ENCODE results near the gene ZNF41. TPM values are rescaled to one million over a fixed set of nuclear protein-coding genes. Genes with fewer than 3 reads are reported as not detected.

ZNF41 gene
- total and polyA plus RNA-seq, 2 experiments from 2014 or later: 2.0 to 6.3 TPM

DNA sequence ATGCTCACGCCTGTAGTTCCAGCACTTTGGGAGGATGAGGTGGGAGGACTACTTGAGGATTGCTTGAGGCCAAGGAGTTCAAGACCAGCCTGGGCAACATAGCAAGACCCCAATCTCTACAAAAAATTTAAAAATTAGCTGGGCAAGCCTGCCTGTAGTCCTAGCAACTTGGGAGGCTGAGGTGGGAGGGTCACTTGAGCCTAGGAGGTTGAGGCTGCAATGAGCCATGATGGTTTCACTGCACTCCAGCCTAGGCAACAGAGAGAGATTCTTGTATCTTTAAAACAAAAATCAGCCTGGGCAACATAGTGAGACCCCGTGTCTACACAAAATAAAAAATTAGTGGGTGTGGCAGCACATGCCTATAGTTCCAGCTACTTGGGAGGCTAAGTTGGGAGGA lies 1.9 kb downstream of the ZNF41 start (continued):
- TF ChIP-seq, protein P1, sequence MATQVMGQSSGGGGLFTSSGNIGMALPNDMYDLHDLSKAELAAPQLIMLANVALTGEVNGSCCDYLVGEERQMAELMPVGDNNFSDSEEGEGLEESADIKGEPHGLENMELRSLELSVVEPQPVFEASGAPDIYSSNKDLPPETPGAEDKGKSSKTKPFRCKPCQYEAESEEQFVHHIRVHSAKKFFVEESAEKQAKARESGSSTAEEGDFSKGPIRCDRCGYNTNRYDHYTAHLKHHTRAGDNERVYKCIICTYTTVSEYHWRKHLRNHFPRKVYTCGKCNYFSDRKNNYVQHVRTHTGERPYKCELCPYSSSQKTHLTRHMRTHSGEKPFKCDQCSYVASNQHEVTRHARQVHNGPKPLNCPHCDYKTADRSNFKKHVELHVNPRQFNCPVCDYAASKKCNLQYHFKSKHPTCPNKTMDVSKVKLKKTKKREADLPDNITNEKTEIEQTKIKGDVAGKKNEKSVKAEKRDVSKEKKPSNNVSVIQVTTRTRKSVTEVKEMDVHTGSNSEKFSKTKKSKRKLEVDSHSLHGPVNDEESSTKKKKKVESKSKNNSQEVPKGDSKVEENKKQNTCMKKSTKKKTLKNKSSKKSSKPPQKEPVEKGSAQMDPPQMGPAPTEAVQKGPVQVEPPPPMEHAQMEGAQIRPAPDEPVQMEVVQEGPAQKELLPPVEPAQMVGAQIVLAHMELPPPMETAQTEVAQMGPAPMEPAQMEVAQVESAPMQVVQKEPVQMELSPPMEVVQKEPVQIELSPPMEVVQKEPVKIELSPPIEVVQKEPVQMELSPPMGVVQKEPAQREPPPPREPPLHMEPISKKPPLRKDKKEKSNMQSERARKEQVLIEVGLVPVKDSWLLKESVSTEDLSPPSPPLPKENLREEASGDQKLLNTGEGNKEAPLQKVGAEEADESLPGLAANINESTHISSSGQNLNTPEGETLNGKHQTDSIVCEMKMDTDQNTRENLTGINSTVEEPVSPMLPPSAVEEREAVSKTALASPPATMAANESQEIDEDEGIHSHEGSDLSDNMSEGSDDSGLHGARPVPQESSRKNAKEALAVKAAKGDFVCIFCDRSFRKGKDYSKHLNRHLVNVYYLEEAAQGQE (IDR thresholded peaks at IDR 0.05; ENCODE audit: unreplicated experiment): no peak
- no peak for TF ChIP-seq EZH2phosphoT487 (IDR thresholded peaks at IDR 0.05; ENCODE audit: unreplicated experiment)
- no peak for TF ChIP-seq JUNB (IDR thresholded peaks at IDR 0.05; ENCODE audit: unreplicated experiment)
- no peak for TF ChIP-seq ZNF331 (CRISPR knock-in tag; IDR thresholded peaks at IDR 0.05; ENCODE audit: low read depth)
- TF ChIP-seq ETS1 (IDR thresholded peaks at IDR 0.05): no peak

DNA sequence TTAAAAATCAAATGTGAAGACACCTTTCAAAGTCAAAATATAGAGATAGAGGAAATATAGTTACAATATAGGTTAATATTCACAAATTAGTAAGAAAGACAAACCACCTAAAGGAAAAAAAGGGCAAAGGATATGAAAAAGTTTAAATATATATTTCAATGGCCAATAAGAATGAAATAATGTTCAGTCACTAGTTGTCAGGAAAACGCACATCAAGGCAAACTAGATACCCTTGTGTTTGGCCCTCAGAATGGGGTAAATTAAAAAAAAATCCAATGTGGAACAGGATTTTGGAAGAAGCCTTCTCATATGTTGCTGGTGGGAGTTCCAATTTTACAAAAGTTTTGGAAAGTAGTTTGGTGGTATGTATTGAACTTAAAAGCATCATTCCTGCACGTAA lies 2.4 kb downstream of the ZNF41 start:
- no peak overlapping the region for H3K4me3 ChIP-seq
- no peaks in the 10 kb centered on the region for H3K27me3 Mint-ChIP-seq (ENCODE audit: insufficient read depth, low read depth, poor library complexity)
- H3K36me3 ChIP-seq (ENCODE audit: insufficient read depth): no peaks in the 10 kb centered on the region
- H3K4me2 ChIP-seq: no peak overlapping the region
- no peak overlapping the region for H2AFZ ChIP-seq
- H3K36me3 Mint-ChIP-seq (ENCODE audit: low read depth): no peaks in the 10 kb centered on the region
- H3K4me1 ChIP-seq (ENCODE audit: insufficient read depth): no peaks in the 10 kb centered on the region
- no peaks in the 10 kb centered on the region for H4K20me1 ChIP-seq (replicated peaks; ENCODE audit: insufficient read depth)
- H3K27ac Mint-ChIP-seq: no peak overlapping the region
- peaks cover 26% of the 10 kb centered on the region for H3K79me2 ChIP-seq (replicated peaks; ENCODE audit: insufficient read depth)
- no peak overlapping the region for H3K27ac ChIP-seq (ENCODE audit: low read depth)
- H3K27me3 ChIP-seq (ENCODE audit: insufficient read depth): no peaks in the 10 kb centered on the region
- no peaks in the 10 kb centered on the region for H3K9me3 Mint-ChIP-seq
- no peak for ATAC-seq
- no peaks in the 10 kb centered on the region for H3K9me2 ChIP-seq (ENCODE audit: insufficient read depth)
- no peaks in the 10 kb centered on the region for H3F3A ChIP-seq (replicated peaks; ENCODE audit: low read depth)
- peaks cover 13% of the 10 kb centered on the region for H3K4me1 Mint-ChIP-seq
- no peak overlapping the region for H3K4me3 Mint-ChIP-seq
- no peak for DNase-seq (ENCODE audit: low spot score)
- no peak for TF ChIP-seq ZNF114 (CRISPR knock-in tag; IDR thresholded peaks at IDR 0.05)
- TF ChIP-seq, protein P2, sequence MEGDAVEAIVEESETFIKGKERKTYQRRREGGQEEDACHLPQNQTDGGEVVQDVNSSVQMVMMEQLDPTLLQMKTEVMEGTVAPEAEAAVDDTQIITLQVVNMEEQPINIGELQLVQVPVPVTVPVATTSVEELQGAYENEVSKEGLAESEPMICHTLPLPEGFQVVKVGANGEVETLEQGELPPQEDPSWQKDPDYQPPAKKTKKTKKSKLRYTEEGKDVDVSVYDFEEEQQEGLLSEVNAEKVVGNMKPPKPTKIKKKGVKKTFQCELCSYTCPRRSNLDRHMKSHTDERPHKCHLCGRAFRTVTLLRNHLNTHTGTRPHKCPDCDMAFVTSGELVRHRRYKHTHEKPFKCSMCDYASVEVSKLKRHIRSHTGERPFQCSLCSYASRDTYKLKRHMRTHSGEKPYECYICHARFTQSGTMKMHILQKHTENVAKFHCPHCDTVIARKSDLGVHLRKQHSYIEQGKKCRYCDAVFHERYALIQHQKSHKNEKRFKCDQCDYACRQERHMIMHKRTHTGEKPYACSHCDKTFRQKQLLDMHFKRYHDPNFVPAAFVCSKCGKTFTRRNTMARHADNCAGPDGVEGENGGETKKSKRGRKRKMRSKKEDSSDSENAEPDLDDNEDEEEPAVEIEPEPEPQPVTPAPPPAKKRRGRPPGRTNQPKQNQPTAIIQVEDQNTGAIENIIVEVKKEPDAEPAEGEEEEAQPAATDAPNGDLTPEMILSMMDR (conservative IDR thresholded peaks at IDR 0.05; ENCODE audit: low read depth in 2 of 2): no peak
- no peak for TF ChIP-seq EZH2phosphoT487 (IDR thresholded peaks at IDR 0.05; ENCODE audit: unreplicated experiment)
- TF ChIP-seq, protein P3, sequence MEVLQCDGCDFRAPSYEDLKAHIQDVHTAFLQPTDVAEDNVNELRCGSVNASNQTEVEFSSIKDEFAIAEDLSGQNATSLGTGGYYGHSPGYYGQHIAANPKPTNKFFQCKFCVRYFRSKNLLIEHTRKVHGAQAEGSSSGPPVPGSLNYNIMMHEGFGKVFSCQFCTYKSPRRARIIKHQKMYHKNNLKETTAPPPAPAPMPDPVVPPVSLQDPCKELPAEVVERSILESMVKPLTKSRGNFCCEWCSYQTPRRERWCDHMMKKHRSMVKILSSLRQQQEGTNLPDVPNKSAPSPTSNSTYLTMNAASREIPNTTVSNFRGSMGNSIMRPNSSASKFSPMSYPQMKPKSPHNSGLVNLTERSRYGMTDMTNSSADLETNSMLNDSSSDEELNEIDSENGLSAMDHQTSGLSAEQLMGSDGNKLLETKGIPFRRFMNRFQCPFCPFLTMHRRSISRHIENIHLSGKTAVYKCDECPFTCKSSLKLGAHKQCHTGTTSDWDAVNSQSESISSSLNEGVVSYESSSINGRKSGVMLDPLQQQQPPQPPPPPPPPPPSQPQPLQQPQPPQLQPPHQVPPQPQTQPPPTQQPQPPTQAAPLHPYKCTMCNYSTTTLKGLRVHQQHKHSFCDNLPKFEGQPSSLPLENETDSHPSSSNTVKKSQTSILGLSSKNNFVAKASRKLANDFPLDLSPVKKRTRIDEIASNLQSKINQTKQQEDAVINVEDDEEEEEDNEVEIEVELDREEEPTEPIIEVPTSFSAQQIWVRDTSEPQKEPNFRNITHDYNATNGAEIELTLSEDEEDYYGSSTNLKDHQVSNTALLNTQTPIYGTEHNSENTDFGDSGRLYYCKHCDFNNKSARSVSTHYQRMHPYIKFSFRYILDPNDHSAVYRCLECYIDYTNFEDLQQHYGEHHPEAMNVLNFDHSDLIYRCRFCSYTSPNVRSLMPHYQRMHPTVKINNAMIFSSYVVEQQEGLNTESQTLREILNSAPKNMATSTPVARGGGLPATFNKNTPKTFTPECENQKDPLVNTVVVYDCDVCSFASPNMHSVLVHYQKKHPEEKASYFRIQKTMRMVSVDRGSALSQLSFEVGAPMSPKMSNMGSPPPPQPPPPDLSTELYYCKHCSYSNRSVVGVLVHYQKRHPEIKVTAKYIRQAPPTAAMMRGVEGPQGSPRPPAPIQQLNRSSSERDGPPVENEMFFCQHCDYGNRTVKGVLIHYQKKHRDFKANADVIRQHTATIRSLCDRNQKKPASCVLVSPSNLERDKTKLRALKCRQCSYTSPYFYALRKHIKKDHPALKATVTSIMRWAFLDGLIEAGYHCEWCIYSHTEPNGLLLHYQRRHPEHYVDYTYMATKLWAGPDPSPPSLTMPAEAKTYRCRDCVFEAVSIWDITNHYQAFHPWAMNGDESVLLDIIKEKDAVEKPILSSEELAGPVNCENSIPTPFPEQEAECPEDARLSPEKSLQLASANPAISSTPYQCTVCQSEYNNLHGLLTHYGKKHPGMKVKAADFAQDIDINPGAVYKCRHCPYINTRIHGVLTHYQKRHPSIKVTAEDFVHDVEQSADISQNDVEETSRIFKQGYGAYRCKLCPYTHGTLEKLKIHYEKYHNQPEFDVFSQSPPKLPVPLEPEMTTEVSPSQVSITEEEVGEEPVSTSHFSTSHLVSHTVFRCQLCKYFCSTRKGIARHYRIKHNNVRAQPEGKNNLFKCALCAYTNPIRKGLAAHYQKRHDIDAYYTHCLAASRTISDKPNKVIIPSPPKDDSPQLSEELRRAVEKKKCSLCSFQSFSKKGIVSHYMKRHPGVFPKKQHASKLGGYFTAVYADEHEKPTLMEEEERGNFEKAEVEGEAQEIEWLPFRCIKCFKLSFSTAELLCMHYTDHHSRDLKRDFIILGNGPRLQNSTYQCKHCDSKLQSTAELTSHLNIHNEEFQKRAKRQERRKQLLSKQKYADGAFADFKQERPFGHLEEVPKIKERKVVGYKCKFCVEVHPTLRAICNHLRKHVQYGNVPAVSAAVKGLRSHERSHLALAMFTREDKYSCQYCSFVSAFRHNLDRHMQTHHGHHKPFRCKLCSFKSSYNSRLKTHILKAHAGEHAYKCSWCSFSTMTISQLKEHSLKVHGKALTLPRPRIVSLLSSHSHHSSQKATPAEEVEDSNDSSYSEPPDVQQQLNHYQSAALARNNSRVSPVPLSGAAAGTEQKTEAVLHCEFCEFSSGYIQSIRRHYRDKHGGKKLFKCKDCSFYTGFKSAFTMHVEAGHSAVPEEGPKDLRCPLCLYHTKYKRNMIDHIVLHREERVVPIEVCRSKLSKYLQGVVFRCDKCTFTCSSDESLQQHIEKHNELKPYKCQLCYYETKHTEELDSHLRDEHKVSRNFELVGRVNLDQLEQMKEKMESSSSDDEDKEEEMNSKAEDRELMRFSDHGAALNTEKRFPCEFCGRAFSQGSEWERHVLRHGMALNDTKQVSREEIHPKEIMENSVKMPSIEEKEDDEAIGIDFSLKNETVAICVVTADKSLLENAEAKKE (CRISPR knock-in tag; IDR thresholded peaks at IDR 0.05): no peak
- no peak for TF ChIP-seq EZH2 (IDR thresholded peaks at IDR 0.05; ENCODE audit: low read depth, unreplicated experiment)
- no peak for TF ChIP-seq JUNB (IDR thresholded peaks at IDR 0.05; ENCODE audit: unreplicated experiment)
- no peak for TF ChIP-seq POLR2AphosphoS5 (IDR thresholded peaks at IDR 0.05; ENCODE audit: low read depth)
- no peak for TF ChIP-seq ZNF331 (CRISPR knock-in tag; IDR thresholded peaks at IDR 0.05; ENCODE audit: low read depth)

All from GM23338 (cell line).